SK-N-SH treated with all-trans-retinoic acid at 6 μM for 48 hours (cell line): Measurements from ENCODE around the gene TBCD.

Experiments used
- ATAC-seq: fragments of 200-7000 bp; cut with Tn5 transposase; 3 replicates; pipeline ENCODE4 v1.9.1; 2020; ENCODE audit warnings: mild to moderate bottlenecking, moderate library complexity
- BACH2 ChIP-seq: fragments of 250-450 bp; sonication (Bioruptor Pico); IDR thresholded peaks from 2 replicates; pipeline ENCODE4 v1.9.0; 2021; ENCODE audit warnings: mild to moderate bottlenecking, borderline replicate concordance
- CREB5 ChIP-seq: fragments of 250-450 bp; sonication (Bioruptor Pico); IDR thresholded peaks from 2 replicates; pipeline ENCODE4 v1.5.1; 2020; ENCODE audit warnings: low read depth, mild to moderate bottlenecking, moderate library complexity
- CSRNP3 ChIP-seq: fragments of 250-450 bp; sonication (Bioruptor Pico); IDR thresholded peaks from 2 replicates; pipeline ENCODE4 v1.5.1; 2021; ENCODE audit warnings: mild to moderate bottlenecking, moderate library complexity
- ESRRG ChIP-seq: fragments of 250-450 bp; sonication (Bioruptor Pico); IDR thresholded peaks from 2 replicates; pipeline ENCODE4 v1.6.1; 2021; ENCODE audit warnings: mild to moderate bottlenecking
- GLIS3 ChIP-seq: fragments of 250-450 bp; sonication (Bioruptor Pico); IDR thresholded peaks from 2 replicates; pipeline ENCODE4 v1.5.0; 2020; ENCODE audit warnings: mild to moderate bottlenecking, moderate library complexity
- ISL1 ChIP-seq: fragments of 250-450 bp; sonication (Bioruptor Pico); IDR thresholded peaks from 2 replicates; pipeline ENCODE4 v2.1.2; 2022; ENCODE audit warnings: mild to moderate bottlenecking, moderate library complexity
- OSR1 ChIP-seq: fragments of 250-450 bp; sonication (Bioruptor Pico); IDR thresholded peaks from 2 replicates; pipeline ENCODE4 v1.8.0; 2022; ENCODE audit warnings: moderate library complexity, mild to moderate bottlenecking, inconsistent platforms
- POU6F1 ChIP-seq: fragments of 250-450 bp; sonication (Bioruptor Pico); IDR thresholded peaks from 2 replicates; pipeline ENCODE4 v1.8.0; 2021; ENCODE audit warnings: low read depth, mild to moderate bottlenecking, moderate library complexity, borderline replicate concordance
- PPARA ChIP-seq: fragments of 250-450 bp; sonication (Bioruptor Pico); IDR thresholded peaks from 2 replicates; pipeline ENCODE4 v1.5.0; 2020; ENCODE audit warnings: mild to moderate bottlenecking, borderline replicate concordance
- RARB ChIP-seq: fragments of 250-450 bp; sonication (Bioruptor Pico); IDR thresholded peaks from 2 replicates; pipeline ENCODE4 v1.8.0; 2021; ENCODE audit warnings: mild to moderate bottlenecking, moderate library complexity
- SNAI2 ChIP-seq: fragments of 250-450 bp; sonication (Bioruptor Pico); IDR thresholded peaks from 2 replicates; pipeline ENCODE4 v1.5.0; 2020; ENCODE audit warnings: mild to moderate bottlenecking, moderate library complexity
- TCF4 ChIP-seq: fragments of 250-450 bp; sonication (Bioruptor Pico); IDR thresholded peaks from 2 replicates; pipeline ENCODE4 v1.8.0; 2021; ENCODE audit warnings: mild to moderate bottlenecking, moderate library complexity, borderline replicate concordance
- TOX ChIP-seq: fragments of 250-450 bp; sonication (Bioruptor Pico); IDR thresholded peaks from 2 replicates; pipeline ENCODE4 v1.8.0; 2021; ENCODE audit warnings: mild to moderate bottlenecking, moderate library complexity, borderline replicate concordance
- TSHZ2 ChIP-seq: fragments of 250-450 bp; sonication (Bioruptor Pico); IDR thresholded peaks from 2 replicates; pipeline ENCODE4 v1.5.0; 2020; ENCODE audit warnings: mild to moderate bottlenecking, moderate library complexity
- ZC3H10 ChIP-seq: fragments of 250-450 bp; sonication (Bioruptor Pico); IDR thresholded peaks from 2 replicates; pipeline ENCODE4 v1.5.1; 2021; ENCODE audit warnings: mild to moderate bottlenecking, moderate library complexity
- ZFP3 ChIP-seq: fragments of 250-450 bp; sonication (Bioruptor Pico); IDR thresholded peaks from 2 replicates; pipeline ENCODE4 v1.5.0; 2020; ENCODE audit warnings: mild to moderate bottlenecking, moderate library complexity
- ZFP30 ChIP-seq: fragments of 450-650 bp; formaldehyde crosslinking; IDR thresholded peaks from 2 replicates; pipeline ENCODE4 v1.5.0; 2022; ENCODE audit warnings: mild to moderate bottlenecking, moderate library complexity
- ZNF565 ChIP-seq: fragments of 450-650 bp; formaldehyde crosslinking; conservative IDR thresholded peaks from 2 replicates; pipeline ENCODE4 v1.5.0; 2020; ENCODE audit warnings: low read depth, mild to moderate bottlenecking, moderate library complexity
- ZNF70 ChIP-seq: fragments of 450-650 bp; formaldehyde crosslinking; IDR thresholded peaks from 2 replicates; pipeline ENCODE4 v1.5.0; 2020; ENCODE audit warnings: mild to moderate bottlenecking, moderate library complexity
- ZNF8 ChIP-seq: fragments of 450-650 bp; formaldehyde crosslinking; IDR thresholded peaks from 2 replicates; pipeline ENCODE4 v1.5.0; 2020; ENCODE audit warnings: mild to moderate bottlenecking, moderate library complexity

The TBCD gene

GRCh38 chr17:82912484-82913089 is 160.7 kb downstream of the TBCD start:
- no peak for ATAC-seq
- TF ChIP-seq RARB (CRISPR knock-in tag) (no peak), ISL1 (CRISPR knock-in tag) (no peak), ZFP3 (CRISPR knock-in tag) (no peak), TCF4 (CRISPR knock-in tag) (no peak), ZC3H10 (CRISPR knock-in tag) (no peak), ESRRG (CRISPR knock-in tag) (no peak), BACH2 (no peak), TSHZ2 (no peak), ZFP30 (CRISPR knock-in tag) (no peak), CSRNP3 (CRISPR knock-in tag) (no peak), ZNF565 (CRISPR knock-in tag) (no peak), SNAI2 (CRISPR knock-in tag) (no peak), POU6F1 (no peak), ZNF70 (CRISPR knock-in tag) (no peak), TOX (no peak), PPARA (no peak), CREB5 (CRISPR knock-in tag) (no peak), GLIS3 (CRISPR knock-in tag) (no peak), OSR1 (no peak)

GRCh38 chr17:82913304-82914043 is 161.6 kb downstream of the TBCD start:
- ATAC-seq, result peak; percentile 28
- TF ChIP-seq ZNF70 (CRISPR knock-in tag) (no peak), RARB (CRISPR knock-in tag) (no peak), CSRNP3 (CRISPR knock-in tag) (no peak)

- ATAC-seq, result no peak
- no peak for TF ChIP-seq SNAI2 (CRISPR knock-in tag)
- TF ChIP-seq ZFP3 (CRISPR knock-in tag), result no peak
- TF ChIP-seq ZNF70 (CRISPR knock-in tag), result no peak
- no peak for TF ChIP-seq TOX
- no peak for TF ChIP-seq BACH2
- no peak for TF ChIP-seq ZNF565 (CRISPR knock-in tag)
- no peak for TF ChIP-seq OSR1
- no peak for TF ChIP-seq PPARA
- no peak for TF ChIP-seq ESRRG (CRISPR knock-in tag)
- TF ChIP-seq ZNF8 (CRISPR knock-in tag), result no peak
- no peak for TF ChIP-seq TCF4 (CRISPR knock-in tag)
Measured at GRCh38 chr17:82914375-82914774, 162.5 kb downstream of the TBCD start.
